Osteoblast (primary cell): ENCODE data around the gene REXO4. TPM values are rescaled to one million over a fixed set of nuclear protein-coding genes. Genes with fewer than 3 reads are reported as not detected.

Experiments
- DNase-seq: peaks from one replicate; pipeline ENCODE4 v3.0.0; 2011; ENCODE audit warnings: low spot score, mixed read lengths; ENCODE audit not compliant: insufficient read length; ENCODE audit errors: missing footprints
- H2AFZ ChIP-seq: 2 replicates; pipeline ENCODE4 v1.6.0; 2011; ENCODE audit warnings: mild to moderate bottlenecking, low read length
- H3K27ac ChIP-seq: 2 replicates; pipeline ENCODE4 v1.5.1; 2011; ENCODE audit warnings: mild to moderate bottlenecking, low read depth, low read length, moderate library complexity
- H3K27me3 ChIP-seq: 2 replicates; pipeline ENCODE4 v1.6.0; 2012; ENCODE audit warnings: mild to moderate bottlenecking, control low read depth, inconsistent platforms, low read length, moderate library complexity; ENCODE audit not compliant: insufficient read depth
- H3K36me3 ChIP-seq: 2 replicates; pipeline ENCODE4 v1.5.1; 2011; ENCODE audit warnings: mild to moderate bottlenecking, low read length, control low read depth, moderate library complexity; ENCODE audit not compliant: insufficient read depth
- H3K4me1 ChIP-seq: 2 replicates; pipeline ENCODE4 v1.5.1; 2011; ENCODE audit warnings: mild to moderate bottlenecking, low read length, control low read depth, moderate library complexity; ENCODE audit not compliant: insufficient read depth
- H3K4me2 ChIP-seq: 2 replicates; pipeline ENCODE4 v1.6.0; 2011; ENCODE audit warnings: mild to moderate bottlenecking, low read length; ENCODE audit not compliant: insufficient read depth
- H3K4me3 ChIP-seq: fragments of 200-600 bp; sonication (generic); 3 replicates; pipeline ENCODE4 v1.5.1; 2012; ENCODE audit warnings: mild to moderate bottlenecking, low read length, inconsistent platforms; ENCODE audit not compliant: insufficient read depth
- H3K79me2 ChIP-seq: 2 replicates; pipeline ENCODE4 v1.6.0; 2012; ENCODE audit warnings: mild to moderate bottlenecking, low read length, control low read depth, inconsistent platforms; ENCODE audit not compliant: insufficient read depth
- H3K9me3 ChIP-seq: 2 replicates; pipeline ENCODE4 v1.5.1; 2011; ENCODE audit warnings: low read depth, low read length, control low read depth
- H4K20me1 ChIP-seq: 2 replicates; pipeline ENCODE4 v1.6.0; 2012; ENCODE audit warnings: mild to moderate bottlenecking, low read length, control low read depth; ENCODE audit not compliant: insufficient read depth
- total RNA-seq: library from RNA; depleted of rRNA; stranded (reverse); fragments of >200 nt; gene quantifications from 2 replicates; pipeline ENCODE4 v1.2.3, GENCODE V29; 2012
- TF ChIP-seq, protein P1 (sequence below): IDR thresholded peaks from 2 replicates; pipeline ENCODE4 v1.5.1; 2011; ENCODE audit warnings: mild to moderate bottlenecking, low read depth, low read length, moderate library complexity; ENCODE audit errors: extremely low read depth

REXO4 gene
- total RNA-seq, 1 donor = 11.9 TPM

DNA sequence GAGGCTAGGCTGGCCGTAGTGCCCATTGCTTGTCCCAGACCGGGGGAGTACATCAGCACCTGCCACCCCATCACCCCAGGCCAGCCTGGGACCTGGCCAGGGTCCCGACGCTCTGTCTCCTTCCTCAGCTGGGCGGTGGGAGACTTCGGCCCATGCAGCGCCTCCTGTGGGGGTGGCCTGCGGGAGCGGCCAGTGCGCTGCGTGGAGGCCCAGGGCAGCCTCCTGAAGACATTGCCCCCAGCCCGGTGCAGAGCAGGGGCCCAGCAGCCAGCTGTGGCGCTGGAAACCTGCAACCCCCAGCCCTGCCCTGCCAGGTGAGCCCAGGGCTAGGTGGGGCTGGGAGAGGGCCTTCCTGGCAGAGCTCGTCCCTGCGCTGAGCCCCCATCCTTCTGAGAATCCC lies 25.4 kb upstream of the REXO4 start:
- DNase-seq = no peak
- no peak overlapping the region for H2AFZ ChIP-seq
- H3K4me2 ChIP-seq = no peak overlapping the region
- no peak overlapping the region for H3K4me3 ChIP-seq
- TF ChIP-seq, protein P1, sequence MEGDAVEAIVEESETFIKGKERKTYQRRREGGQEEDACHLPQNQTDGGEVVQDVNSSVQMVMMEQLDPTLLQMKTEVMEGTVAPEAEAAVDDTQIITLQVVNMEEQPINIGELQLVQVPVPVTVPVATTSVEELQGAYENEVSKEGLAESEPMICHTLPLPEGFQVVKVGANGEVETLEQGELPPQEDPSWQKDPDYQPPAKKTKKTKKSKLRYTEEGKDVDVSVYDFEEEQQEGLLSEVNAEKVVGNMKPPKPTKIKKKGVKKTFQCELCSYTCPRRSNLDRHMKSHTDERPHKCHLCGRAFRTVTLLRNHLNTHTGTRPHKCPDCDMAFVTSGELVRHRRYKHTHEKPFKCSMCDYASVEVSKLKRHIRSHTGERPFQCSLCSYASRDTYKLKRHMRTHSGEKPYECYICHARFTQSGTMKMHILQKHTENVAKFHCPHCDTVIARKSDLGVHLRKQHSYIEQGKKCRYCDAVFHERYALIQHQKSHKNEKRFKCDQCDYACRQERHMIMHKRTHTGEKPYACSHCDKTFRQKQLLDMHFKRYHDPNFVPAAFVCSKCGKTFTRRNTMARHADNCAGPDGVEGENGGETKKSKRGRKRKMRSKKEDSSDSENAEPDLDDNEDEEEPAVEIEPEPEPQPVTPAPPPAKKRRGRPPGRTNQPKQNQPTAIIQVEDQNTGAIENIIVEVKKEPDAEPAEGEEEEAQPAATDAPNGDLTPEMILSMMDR = no peak
- H3K27me3 ChIP-seq = no peaks in the 10 kb centered on the region
- H3K79me2 ChIP-seq = no peaks in the 10 kb centered on the region
- H3K9me3 ChIP-seq = no peaks in the 10 kb centered on the region
- H4K20me1 ChIP-seq = no peaks in the 10 kb centered on the region
- H3K4me1 ChIP-seq = no peaks in the 10 kb centered on the region
- no peak overlapping the region for H3K27ac ChIP-seq
- H3K36me3 ChIP-seq = no peaks in the 10 kb centered on the region

DNA sequence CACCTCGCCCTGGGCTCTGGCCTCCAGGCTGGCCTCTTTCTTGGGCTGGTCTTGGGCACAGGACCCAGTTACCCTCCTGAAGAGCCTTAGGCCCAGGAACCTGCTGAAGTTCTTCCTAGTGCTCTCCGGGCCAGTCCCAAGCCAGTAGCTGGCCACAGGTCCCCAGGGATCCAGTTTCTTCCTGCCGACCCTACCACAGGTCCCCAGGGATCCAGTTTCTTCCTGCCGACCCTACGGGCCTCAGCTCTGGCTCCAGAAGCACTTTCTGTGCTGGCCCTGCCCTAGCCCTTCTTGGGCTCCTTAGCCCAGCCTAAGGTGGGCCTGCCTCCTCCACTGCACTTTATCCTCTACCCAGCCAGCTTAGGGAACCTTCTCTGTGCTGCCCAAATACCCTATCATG lies 23.8 kb upstream of the REXO4 start:
- H2AFZ ChIP-seq = no peak overlapping the region
- H3K27me3 ChIP-seq = no peaks in the 10 kb centered on the region
- no peaks in the 10 kb centered on the region for H3K36me3 ChIP-seq
- no peaks in the 10 kb centered on the region for H3K4me1 ChIP-seq
- H3K27ac ChIP-seq = no peak overlapping the region
- no peak overlapping the region for H3K4me3 ChIP-seq
- TF ChIP-seq, protein P1 = no peak
- H3K4me2 ChIP-seq = no peak overlapping the region
- no peaks in the 10 kb centered on the region for H3K79me2 ChIP-seq
- H3K9me3 ChIP-seq = no peaks in the 10 kb centered on the region
- DNase-seq = no peak
- H4K20me1 ChIP-seq = no peaks in the 10 kb centered on the region

DNA sequence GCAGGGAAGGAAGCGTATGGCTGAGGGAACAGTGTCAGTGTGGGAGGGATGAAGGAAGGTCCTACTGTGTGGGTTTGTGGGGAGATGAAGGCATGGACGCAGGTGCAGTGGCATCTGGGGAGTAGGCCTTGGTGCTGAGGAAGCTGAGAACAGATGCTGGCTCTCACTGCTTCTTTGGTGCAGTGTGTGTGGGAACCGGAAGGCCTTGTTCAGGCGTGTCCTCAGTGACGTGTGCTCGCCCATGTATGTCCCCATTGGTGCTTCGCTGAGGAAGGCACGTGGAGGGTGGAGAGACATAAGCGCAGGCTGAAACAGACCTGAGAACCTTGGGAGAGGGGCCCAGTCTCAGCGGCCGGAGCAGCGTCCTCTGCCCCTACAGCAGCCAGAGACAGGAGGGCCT lies 23.1 kb upstream of the REXO4 start:
- H3K4me2 ChIP-seq = no peak overlapping the region
- no peak overlapping the region for H2AFZ ChIP-seq
- no peaks in the 10 kb centered on the region for H3K36me3 ChIP-seq
- DNase-seq = no peak
- H3K4me1 ChIP-seq = no peaks in the 10 kb centered on the region
- H3K9me3 ChIP-seq = no peaks in the 10 kb centered on the region
- no peaks in the 10 kb centered on the region for H4K20me1 ChIP-seq
- TF ChIP-seq, protein P1 = no peak
- no peak overlapping the region for H3K27ac ChIP-seq
- no peak overlapping the region for H3K4me3 ChIP-seq
- H3K79me2 ChIP-seq = no peaks in the 10 kb centered on the region
- no peaks in the 10 kb centered on the region for H3K27me3 ChIP-seq

GRCh38 chr9:133439337-133439736 lies 21.5 kb upstream of the REXO4 start:
- Histone ChIP-seq H3K79me2 (no peaks in the 10 kb centered on the region), H2AFZ (no peak overlapping the region), H3K4me3 (no peak overlapping the region), H3K4me1 (no peaks in the 10 kb centered on the region), H3K4me2 (no peak overlapping the region), H3K27ac (no peak overlapping the region), H3K9me3 (no peaks in the 10 kb centered on the region), H4K20me1 (no peaks in the 10 kb centered on the region), H3K27me3 (no peaks in the 10 kb centered on the region), H3K36me3 (no peaks in the 10 kb centered on the region)
- TF ChIP-seq, protein P1 = no peak
- DNase-seq = no peak
